PC-3 (cell line): ENCODE measurements around the gene WNT1. TPM values are rescaled to one million over a fixed set of nuclear protein-coding genes. Genes with fewer than 3 reads are reported as not detected.

Source experiments
- ATAC-seq: fragments of 200-7000 bp; cut with Tn5 transposase; 2 replicates; pipeline ENCODE4 v1.9.1; 2020; ENCODE audit warnings: mild to moderate bottlenecking, moderate library complexity
- BruUV-seq: library from RNA; stranded (reverse); fragments of 400-500 nt; replicated peaks from 2 replicates; lab custom pipeline; 2021; lab: Mats Ljungman, UMichigan
- CTCF ChIA-PET: fragments of 300-600 bp; sonication (Branson Sonifier 250); formaldehyde crosslinking; loops from one replicate; lab custom pipeline; 2022; ENCODE audit warnings: antibody characterized with exemption; lab: Charles Lee
- POLR2A ChIA-PET: fragments of 300-600 bp; sonication (Branson Sonifier 250); formaldehyde crosslinking; loops from one replicate; lab custom pipeline; 2022; ENCODE audit warnings: antibody characterized with exemption; ENCODE audit not compliant: unreplicated experiment; lab: Charles Lee
- DNase-seq: peaks from one replicate; pipeline ENCODE4 v3.0.0-alpha.2; 2015
- H2AFZ ChIP-seq: fragments of 300-600 bp; sonication (generic); 2 replicates; pipeline ENCODE4 v1.6.0; 2016; ENCODE audit warnings: antibody characterized with exemption, low read length
- H3F3A ChIP-seq: fragments of 300-600 bp; sonication (generic); one replicate; pipeline ENCODE4 v1.6.0; 2017; ENCODE audit warnings: antibody characterized with exemption, low read length, control low read depth, mild to moderate bottlenecking; ENCODE audit not compliant: unreplicated experiment
- H3K27ac ChIP-seq: fragments of 300-600 bp; sonication (generic); 2 replicates; pipeline ENCODE4 v1.5.1; 2016; ENCODE audit warnings: mild to moderate bottlenecking, low read length
- H3K27me3 ChIP-seq: fragments of 300-600 bp; sonication (generic); 2 replicates; pipeline ENCODE4 v1.6.1; 2016; ENCODE audit warnings: low read length, mixed read lengths
- H3K36me3 ChIP-seq: fragments of 300-600 bp; sonication (generic); 2 replicates; pipeline ENCODE4 v1.6.1; 2016; ENCODE audit warnings: low read depth, mixed run types, low read length, mixed read lengths
- H3K4me1 ChIP-seq: fragments of 300-600 bp; sonication (generic); 2 replicates; pipeline ENCODE4 v1.5.1; 2016; ENCODE audit warnings: low read length; ENCODE audit not compliant: insufficient read depth
- H3K4me2 ChIP-seq: fragments of 300-600 bp; sonication (generic); 2 replicates; pipeline ENCODE4 v1.6.0; 2016; ENCODE audit warnings: low read length
- H3K4me3 ChIP-seq: fragments of 300-600 bp; sonication (generic); 2 replicates; pipeline ENCODE4 v1.5.1; 2016; ENCODE audit warnings: mild to moderate bottlenecking, low read length, mixed read lengths
- H3K79me2 ChIP-seq: fragments of 300-600 bp; sonication (generic); 2 replicates; pipeline ENCODE4 v1.6.1; 2017; ENCODE audit warnings: low read length, mixed read lengths
- H3K9ac ChIP-seq: fragments of 300-600 bp; sonication (generic); 2 replicates; pipeline ENCODE4 v1.6.0; 2016; ENCODE audit warnings: mild to moderate bottlenecking, low read length
- H3K9me2 ChIP-seq: fragments of 300-600 bp; sonication (generic); replicated peaks from 2 replicates; pipeline ENCODE4 v1.6.1; 2016; ENCODE audit warnings: mixed run types, low read length, mixed read lengths
- H3K9me3 ChIP-seq: fragments of 300-600 bp; sonication (generic); 2 replicates; pipeline ENCODE4 v1.6.1; 2016; ENCODE audit warnings: low read length, mixed read lengths
- H4K20me1 ChIP-seq: fragments of 300-600 bp; sonication (generic); 2 replicates; pipeline ENCODE4 v1.6.1; 2016; ENCODE audit warnings: low read length, mixed read lengths
- CTCF ChIP-seq: fragments of 300-600 bp; sonication (generic); conservative IDR thresholded peaks from 2 replicates; pipeline ENCODE4 v1.5.1; 2017; ENCODE audit warnings: antibody characterized with exemption, low read depth, mild to moderate bottlenecking, low read length
- EZH2 ChIP-seq: fragments of 300-600 bp; sonication (generic); IDR thresholded peaks from one replicate; pipeline ENCODE4 v1.6.1; 2017; ENCODE audit warnings: antibody characterized with exemption, mild to moderate bottlenecking, low read length; ENCODE audit not compliant: unreplicated experiment
- EZH2phosphoT487 ChIP-seq: fragments of 300-600 bp; sonication (generic); IDR thresholded peaks from 2 replicates; pipeline ENCODE4 v1.6.1; 2018; ENCODE audit warnings: mild to moderate bottlenecking, antibody characterized with exemption, low read length, borderline replicate concordance
- intact Hi-C: fragments of 100-400 bp; cut with micrococcal nuclease; formaldehyde crosslinking; loops from 2 replicates; pipeline ENCODE4 v1.9.0; 2023
- total RNA-seq: library from RNA; depleted of rRNA; stranded (reverse); fragments of >200 nt; gene quantifications from 2 replicates; pipeline ENCODE4 v1.2.3, GENCODE V29; 2014

WNT1 gene
- total RNA-seq, 1 experiment from 2014 or later, result not detected

GRCh38 chr12:48936379-48936979 lies 41.6 kb upstream of the WNT1 start:
- Histone ChIP-seq H3K4me1 (no peaks in the 10 kb centered on the region), H3K9me2 (no peaks in the 10 kb centered on the region), H3K4me3 (no peak overlapping the region), H3K9ac (no peak overlapping the region), H3K27ac (no peak overlapping the region), H2AFZ (no peak overlapping the region), H3K4me2 (no peak overlapping the region), H3F3A (no peaks in the 10 kb centered on the region), H3K79me2 (no peaks in the 10 kb centered on the region), H3K9me3 (no peaks in the 10 kb centered on the region), H3K36me3 (peaks cover 52% of the 10 kb centered on the region), H4K20me1 (0 out of 2 replicates have a peak, but pooled peaks cover 5% of the 10 kb centered on the region), H3K27me3 (no peaks in the 10 kb centered on the region)
- TSS peak; percentile 26 for BruUV-seq
- ChIA-PET POLR2A (no interaction called here), CTCF (interaction anchor here (0.6 kb wide), 2 partner anchors 21 to 84 kb away, joined by 5 to 6 read pairs; partner anchors contain the start of genes ARF3 and DDX23)
- intact Hi-C loops, result loop anchor here (1.0 kb wide), 1 partner anchor 83 kb away; no protein-coding TSS in a partner anchor
- ATAC-seq (peak; percentile 79), DNase-seq (peak; percentile 76)
- no peak for TF ChIP-seq EZH2
- TF ChIP-seq EZH2phosphoT487, result no peak
- TF ChIP-seq CTCF, result peak; percentile 94

- no peak overlapping the region for H3K4me2 ChIP-seq
- peaks cover 50% of the 10 kb centered on the region for H3K36me3 ChIP-seq
- H3F3A ChIP-seq, result no peaks in the 10 kb centered on the region
- H3K4me3 ChIP-seq, result no peak overlapping the region
- peaks cover 6% of the 10 kb centered on the region for H3K79me2 ChIP-seq
- CTCF ChIA-PET, result no interaction called here
- no peak overlapping the region for H3K9ac ChIP-seq
- ATAC-seq (0 out of 2 replicates have a peak, but pooled peaks have one; percentile 19), DNase-seq (no peak)
- 0 out of 2 replicates have a peak, but pooled peaks cover 5% of the 10 kb centered on the region for H4K20me1 ChIP-seq
- H2AFZ ChIP-seq, result no peak overlapping the region
- POLR2A ChIA-PET, result no interaction called here
- H3K9me2 ChIP-seq, result no peaks in the 10 kb centered on the region
- H3K27ac ChIP-seq, result no peak overlapping the region
- no peaks in the 10 kb centered on the region for H3K4me1 ChIP-seq
- intact Hi-C loops, result no loop called here
- H3K9me3 ChIP-seq, result no peaks in the 10 kb centered on the region
- no peaks in the 10 kb centered on the region for H3K27me3 ChIP-seq
- TF ChIP-seq EZH2 (no peak), CTCF (peak; percentile 45), EZH2phosphoT487 (no peak)
- BruUV-seq, result no TSS peak
These were observed 41.0 kb upstream of the WNT1 start for GRCh38 chr12:48937170-48937569.

- peaks cover 6% of the 10 kb centered on the region; the same call in 1 of the 2 replicates for H4K20me1 ChIP-seq
- POLR2A ChIA-PET, result no interaction called here
- TSS peak; percentile 9 for BruUV-seq
- H3K4me1 ChIP-seq, result no peaks in the 10 kb centered on the region
- H3K36me3 ChIP-seq, result peaks cover 41% of the 10 kb centered on the region
- H3K9ac ChIP-seq, result no peak overlapping the region
- peaks cover 20% of the 10 kb centered on the region for H3K79me2 ChIP-seq
- ATAC-seq, result no peak
- DNase-seq, result no peak
- no peaks in the 10 kb centered on the region for H3K9me3 ChIP-seq
- TF ChIP-seq EZH2phosphoT487 (no peak), CTCF (no peak), EZH2 (no peak)
- H3K4me3 ChIP-seq, result no peak overlapping the region
- no peaks in the 10 kb centered on the region for H3K9me2 ChIP-seq
- H3K27me3 ChIP-seq, result no peaks in the 10 kb centered on the region
- CTCF ChIA-PET, result no interaction called here
- H3F3A ChIP-seq, result no peaks in the 10 kb centered on the region
- H3K27ac ChIP-seq, result no peak overlapping the region
- H3K4me2 ChIP-seq, result no peak overlapping the region
- intact Hi-C loops, result no loop called here
- H2AFZ ChIP-seq, result no peak overlapping the region
These were observed 39.3 kb upstream of the WNT1 start for GRCh38 chr12:48938805-48939204.
